Stimulated activated memory B cell treated with anti-CD40 and anti-IgM and Interleukin-4, amounts not matched to agents 10 μg/mL and 1 μg/mL and 100 μg/mL, for 72 hours (primary cell): ENCODE data around the gene SEMA4G.
A peak's percentile ranks its signal among the peaks of the same experiment; 100 is the strongest.

Experiments used
- ATAC-seq: fragments of 150-1000 bp; cut with Tn5 transposase; 2 replicates; pipeline ENCODE4 v1.10.0; 2021
- H3K27ac Mint-ChIP-seq: one replicate; pipeline ENCODE4 v1.8.0; 2022; ENCODE audit warnings: mild to moderate bottlenecking, mixed read lengths
- H3K27me3 Mint-ChIP-seq: one replicate; pipeline ENCODE4 v1.8.0; 2022; ENCODE audit warnings: mixed read lengths
- H3K36me3 Mint-ChIP-seq: one replicate; pipeline ENCODE4 v1.8.0; 2022; ENCODE audit warnings: mixed read lengths
- H3K4me1 Mint-ChIP-seq: one replicate; pipeline ENCODE4 v1.8.0; 2022; ENCODE audit warnings: mixed read lengths
- H3K4me3 Mint-ChIP-seq: one replicate; pipeline ENCODE4 v1.8.0; 2022; ENCODE audit warnings: mild to moderate bottlenecking, moderate library complexity, mixed read lengths
- H3K9me3 Mint-ChIP-seq: one replicate; pipeline ENCODE4 v1.8.0; 2022; ENCODE audit warnings: mixed read lengths

The SEMA4G gene

DNA sequence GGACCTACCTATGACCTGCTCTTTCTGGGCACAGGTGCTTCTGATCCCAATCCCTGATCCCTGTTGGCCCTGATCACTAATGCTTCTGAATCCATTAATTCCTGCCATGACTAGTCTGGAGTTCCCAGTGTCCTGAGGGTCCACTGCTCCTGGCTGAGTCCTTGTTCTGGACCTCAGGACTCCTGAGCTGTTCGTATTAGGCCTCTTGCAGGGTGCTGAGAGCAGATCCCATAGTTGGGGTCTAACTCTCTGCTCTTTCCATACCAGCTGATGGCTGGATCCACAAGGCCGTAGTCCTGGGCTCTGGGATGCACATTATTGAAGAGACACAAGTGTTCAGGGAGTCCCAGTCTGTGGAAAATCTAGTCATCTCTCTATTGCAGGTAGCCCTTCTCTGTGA lies 11.0 kb downstream of the SEMA4G start:
- no peak for ATAC-seq
- H3K9me3 Mint-ChIP-seq = no peaks in the 10 kb centered on the region
- H3K36me3 Mint-ChIP-seq = peaks cover 50% of the 10 kb centered on the region

DNA sequence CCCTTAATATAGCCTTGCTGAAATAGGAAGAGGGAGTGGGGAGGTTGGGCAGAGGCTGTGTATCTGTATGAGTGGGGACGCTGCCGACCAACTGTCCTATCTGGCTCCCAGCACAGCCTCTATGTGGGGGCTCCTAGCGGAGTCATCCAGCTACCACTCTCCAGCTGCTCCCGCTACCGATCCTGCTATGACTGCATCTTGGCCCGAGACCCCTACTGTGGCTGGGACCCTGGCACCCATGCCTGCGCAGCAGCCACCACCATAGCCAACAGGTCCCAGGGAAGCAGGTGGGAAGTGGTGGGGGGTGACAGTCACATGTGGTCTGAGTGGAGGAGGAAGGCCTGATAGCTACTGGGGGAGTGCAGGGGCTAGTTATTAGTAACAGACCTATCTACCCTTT lies 11.4 kb downstream of the SEMA4G start:
- no peak for ATAC-seq
- Mint-ChIP-seq H3K4me1 (peaks cover 15% of the 10 kb centered on the region), H3K36me3 (peaks cover 50% of the 10 kb centered on the region), H3K9me3 (no peaks in the 10 kb centered on the region), H3K27me3 (no peaks in the 10 kb centered on the region), H3K27ac (no peak overlapping the region), H3K4me3 (no peak overlapping the region)

More for the DNA sequence above, 11.0 kb downstream of the SEMA4G start:
- Mint-ChIP-seq H3K27ac (no peak overlapping the region), H3K27me3 (no peaks in the 10 kb centered on the region), H3K4me3 (no peak overlapping the region), H3K4me1 (peaks cover 11% of the 10 kb centered on the region)

DNA sequence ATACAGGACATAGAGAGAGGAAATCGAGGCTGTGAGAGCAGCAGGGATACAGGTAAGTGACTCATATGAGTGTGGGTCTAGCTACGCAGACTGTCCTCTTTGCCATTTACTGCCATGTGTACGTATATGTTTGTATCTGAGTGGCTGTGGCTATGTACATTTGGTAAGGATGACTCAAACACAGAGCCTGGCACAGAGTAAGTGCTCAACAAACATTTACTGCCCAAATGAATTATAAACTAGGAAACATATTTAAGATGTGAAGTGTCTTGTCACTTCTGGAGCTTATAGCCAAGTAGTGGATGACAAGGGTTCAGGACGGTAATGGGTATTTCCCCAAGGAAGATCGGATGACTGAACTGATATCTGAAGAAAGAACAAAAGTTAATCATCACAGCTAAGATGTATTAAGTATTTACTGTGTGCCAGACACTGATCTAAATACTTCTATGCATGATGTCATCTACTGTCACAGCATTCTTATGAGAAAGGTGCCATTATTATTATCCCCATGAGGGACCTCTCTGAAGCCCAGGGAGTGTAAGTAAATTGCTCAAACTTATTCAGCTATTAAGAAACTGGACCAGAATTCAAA lies 12.0 kb downstream of the SEMA4G start:
- H3K27me3 Mint-ChIP-seq = no peaks in the 10 kb centered on the region

DNA sequence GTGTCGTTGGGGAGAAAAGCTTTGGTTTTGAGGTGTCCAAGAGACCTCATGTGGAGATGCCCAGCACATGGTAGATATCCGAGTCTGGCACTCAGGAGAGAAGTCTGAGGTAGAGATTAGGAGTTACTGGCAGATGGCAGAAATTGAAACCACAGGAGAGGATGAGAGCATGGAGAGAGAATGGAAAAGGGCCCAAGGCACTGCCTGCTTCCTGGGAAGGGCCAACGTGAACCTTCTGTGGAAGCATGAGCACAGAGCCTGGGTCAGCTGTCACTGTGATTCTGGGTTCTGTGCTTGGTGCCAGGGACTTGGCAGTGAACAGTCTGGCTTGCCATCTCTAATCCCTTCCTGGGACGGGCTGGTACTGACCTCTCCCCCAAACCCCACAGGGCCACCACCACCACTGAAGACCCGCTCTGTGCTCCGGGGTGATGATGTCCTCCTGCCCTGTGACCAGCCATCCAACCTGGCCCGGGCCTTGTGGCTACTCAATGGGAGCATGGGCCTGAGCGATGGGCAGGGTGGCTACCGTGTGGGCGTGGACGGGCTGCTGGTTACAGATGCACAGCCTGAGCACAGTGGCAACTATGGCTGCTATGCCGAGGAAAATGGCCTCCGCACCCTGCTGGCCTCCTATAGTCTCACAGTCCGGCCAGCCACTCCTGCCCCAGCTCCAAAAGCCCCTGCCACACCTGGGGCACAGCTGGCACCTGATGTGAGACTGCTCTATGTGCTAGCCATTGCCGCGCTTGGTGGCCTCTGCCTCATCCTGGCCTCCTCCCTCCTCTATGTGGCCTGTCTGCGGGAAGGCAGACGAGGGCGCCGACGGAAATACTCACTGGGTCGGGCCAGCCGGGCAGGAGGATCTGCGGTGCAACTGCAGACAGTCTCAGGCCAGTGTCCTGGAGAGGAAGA lies 13.9 kb downstream of the SEMA4G start:
- no peak overlapping the region for H3K27ac Mint-ChIP-seq
- peaks cover 29% of the 10 kb centered on the region for H3K4me1 Mint-ChIP-seq
- no peak for ATAC-seq
- no peaks in the 10 kb centered on the region for H3K9me3 Mint-ChIP-seq
- no peak overlapping the region for H3K4me3 Mint-ChIP-seq
- no peaks in the 10 kb centered on the region for H3K27me3 Mint-ChIP-seq
- H3K36me3 Mint-ChIP-seq = peaks cover 52% of the 10 kb centered on the region

More for the DNA sequence above, 12.0 kb downstream of the SEMA4G start:
- H3K36me3 Mint-ChIP-seq = peaks cover 50% of the 10 kb centered on the region
- peaks cover 18% of the 10 kb centered on the region for H3K4me1 Mint-ChIP-seq
- no peak overlapping the region for H3K27ac Mint-ChIP-seq
- no peaks in the 10 kb centered on the region for H3K9me3 Mint-ChIP-seq
- no peak overlapping the region for H3K4me3 Mint-ChIP-seq
- no peak for ATAC-seq

DNA sequence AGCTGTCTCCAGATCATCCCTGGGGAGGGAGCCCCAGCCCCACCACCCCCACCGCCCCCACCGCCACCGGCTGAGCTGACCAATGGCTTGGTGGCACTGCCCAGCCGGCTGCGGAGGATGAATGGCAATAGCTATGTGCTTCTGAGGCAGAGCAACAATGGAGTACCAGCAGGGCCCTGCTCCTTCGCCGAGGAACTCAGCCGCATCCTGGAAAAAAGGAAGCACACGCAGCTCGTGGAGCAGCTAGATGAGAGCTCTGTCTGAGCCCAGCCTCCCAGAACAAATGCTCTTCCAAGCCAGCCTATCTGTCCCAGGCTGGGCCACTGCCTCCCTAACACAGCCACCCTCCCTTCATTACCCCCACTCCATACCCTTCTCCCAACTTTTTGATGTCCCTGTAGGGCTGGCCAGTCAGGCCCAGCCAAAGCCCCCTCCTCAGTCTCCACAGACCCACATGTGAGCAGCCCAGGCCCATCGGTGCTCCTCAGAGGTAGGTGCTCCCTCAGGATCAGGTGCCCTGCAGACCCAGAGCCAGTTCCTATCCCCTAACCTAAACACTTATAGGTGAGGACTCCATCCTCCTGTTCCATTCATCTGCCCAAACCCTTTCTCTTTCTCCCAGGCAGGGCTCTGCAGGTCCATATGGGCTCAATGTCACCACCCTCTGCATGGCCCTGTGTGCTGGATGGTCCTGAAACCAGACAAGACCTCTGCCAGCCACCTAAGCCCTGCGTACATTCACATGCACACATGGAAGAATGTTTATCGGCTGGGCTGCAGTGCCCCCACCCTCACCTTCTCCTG lies 14.8 kb downstream of the SEMA4G start:
- Mint-ChIP-seq H3K9me3 (no peaks in the 10 kb centered on the region), H3K27ac (no peak overlapping the region)

DNA sequence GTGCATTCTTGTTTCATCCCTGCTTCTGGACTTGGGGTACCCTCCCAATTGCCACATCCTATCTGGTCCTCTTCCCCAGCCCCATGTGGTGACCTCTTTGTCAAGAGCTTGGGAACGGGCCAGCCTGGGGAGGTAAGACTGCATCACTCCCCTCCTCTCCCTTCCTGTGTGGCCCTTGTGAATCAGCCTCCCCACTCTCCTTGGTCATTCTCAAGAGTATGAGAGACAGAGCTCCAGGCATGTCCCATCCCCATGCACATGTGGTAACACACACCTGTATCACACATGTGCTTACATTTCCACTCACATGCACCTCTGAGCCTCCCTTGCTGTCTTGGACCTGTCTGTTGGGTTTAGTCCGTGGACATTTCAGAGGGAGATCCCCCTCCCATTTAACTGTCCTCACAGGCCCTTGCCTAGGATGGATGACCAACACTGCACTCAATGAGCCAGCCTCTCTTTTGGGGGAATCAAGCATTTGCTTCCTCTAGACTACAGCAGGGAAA lies 15.4 kb downstream of the SEMA4G start:
- Mint-ChIP-seq H3K9me3 (no peaks in the 10 kb centered on the region), H3K36me3 (peaks cover 48% of the 10 kb centered on the region), H3K4me3 (no peak overlapping the region)

More for the DNA sequence above, 14.8 kb downstream of the SEMA4G start:
- no peak for ATAC-seq
- Mint-ChIP-seq H3K36me3 (peaks cover 50% of the 10 kb centered on the region), H3K4me3 (no peak overlapping the region), H3K27me3 (no peaks in the 10 kb centered on the region), H3K4me1 (peaks cover 29% of the 10 kb centered on the region)

DNA sequence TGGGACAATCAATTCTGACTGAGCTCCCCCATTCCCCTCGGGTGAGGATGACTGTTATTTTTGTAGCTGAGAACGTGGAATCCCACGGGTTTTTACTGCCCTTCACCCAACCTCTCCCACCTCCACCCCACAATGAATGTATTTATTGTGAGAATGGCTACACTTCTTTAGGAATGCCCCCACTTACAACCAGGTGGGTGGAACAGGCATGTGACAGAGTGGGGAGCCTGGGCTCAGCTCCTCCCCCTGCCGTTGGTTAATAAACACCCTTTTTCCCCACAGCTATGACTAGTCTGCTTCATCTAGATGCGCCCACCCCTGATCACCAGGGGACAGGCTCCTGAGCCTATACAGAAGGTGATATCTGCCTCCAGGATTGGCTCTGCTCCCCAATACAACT lies 16.0 kb downstream of the SEMA4G start:
- ATAC-seq = no peak
- Mint-ChIP-seq H3K27me3 (no peaks in the 10 kb centered on the region), H3K4me3 (no peak overlapping the region), H3K27ac (no peak overlapping the region), H3K9me3 (no peaks in the 10 kb centered on the region), H3K4me1 (peaks cover 31% of the 10 kb centered on the region), H3K36me3 (peaks cover 46% of the 10 kb centered on the region)

More for the DNA sequence above, 15.4 kb downstream of the SEMA4G start:
- Mint-ChIP-seq H3K4me1 (peaks cover 29% of the 10 kb centered on the region), H3K27ac (no peak overlapping the region), H3K27me3 (no peaks in the 10 kb centered on the region)
- ATAC-seq = no peak

DNA sequence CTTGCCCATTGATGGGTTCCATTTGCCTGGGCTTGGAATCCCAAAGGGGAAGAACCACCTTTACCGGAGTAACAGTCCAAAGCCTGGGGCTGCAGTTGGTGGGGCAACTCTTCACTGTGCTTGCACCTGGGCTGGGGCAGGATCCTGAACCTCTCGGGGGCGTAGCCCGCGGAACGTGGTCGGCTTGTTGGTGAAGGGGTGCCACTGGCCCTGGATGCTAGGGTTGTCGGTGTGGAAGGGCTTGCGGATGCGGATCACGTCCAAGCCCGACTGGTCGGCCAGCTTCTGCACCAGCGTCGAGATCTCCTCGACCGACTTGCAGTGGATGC lies 17.3 kb downstream of the SEMA4G start:
- H3K36me3 Mint-ChIP-seq = peaks cover 49% of the 10 kb centered on the region
- no peaks in the 10 kb centered on the region for H3K27me3 Mint-ChIP-seq
- ATAC-seq = no peak
- no peaks in the 10 kb centered on the region for H3K9me3 Mint-ChIP-seq
- H3K4me3 Mint-ChIP-seq = peak overlapping the region; percentile 92
- H3K4me1 Mint-ChIP-seq = peaks cover 41% of the 10 kb centered on the region
- peak overlapping the region; percentile 87 for H3K27ac Mint-ChIP-seq

DNA sequence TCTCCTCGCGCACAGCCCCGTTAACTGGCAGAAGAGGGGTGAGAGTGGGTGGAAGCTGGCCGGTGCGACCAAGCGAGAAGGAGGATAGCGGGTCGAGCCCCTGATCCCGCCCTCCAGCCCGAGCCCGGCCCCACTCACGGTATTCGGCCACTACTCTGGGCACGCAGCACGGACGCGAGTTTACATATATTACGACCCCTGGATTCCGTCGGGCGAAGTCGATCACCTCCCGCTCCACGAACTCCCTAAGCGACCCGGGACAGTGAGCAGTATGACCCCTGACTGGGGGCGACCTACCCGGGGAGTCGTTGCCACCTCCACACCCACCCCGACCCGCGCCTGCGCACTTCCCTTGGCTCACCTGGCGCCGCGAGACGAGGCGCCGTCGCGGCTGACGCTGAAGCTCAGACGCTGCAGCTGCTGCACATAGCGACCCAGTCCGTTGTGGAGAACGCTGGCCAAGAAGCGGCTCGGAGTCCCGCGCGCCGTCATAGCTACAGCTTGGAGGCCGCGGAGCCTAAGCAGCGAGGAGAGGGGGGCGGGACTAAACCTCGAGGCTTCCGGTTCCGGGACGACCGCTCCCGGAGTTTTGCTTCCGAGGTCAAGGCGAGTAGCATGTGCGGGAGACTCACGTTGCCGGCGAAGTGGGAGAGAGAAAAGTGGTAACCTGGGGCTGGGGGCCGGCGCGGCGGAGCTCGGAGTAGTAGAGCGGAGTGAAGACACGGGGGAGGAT lies 17.8 kb downstream of the SEMA4G start, which contains the start of the genes MRPL43 and TWNK:
Gene MRPL43, minus strand, starts transcription at position 546 of the 733 bp plus-strand sequence. Its CDS starts 54 bp downstream, at position 492.
Gene TWNK, plus strand, starts transcription at position 592 of the 733 bp plus-strand sequence. CDS start 668 bp downstream, outside the sequence.
- ATAC-seq = peak; percentile 95
- Mint-ChIP-seq H3K27me3 (no peaks in the 10 kb centered on the region), H3K4me1 (peaks cover 41% of the 10 kb centered on the region), H3K36me3 (peaks cover 46% of the 10 kb centered on the region), H3K9me3 (no peaks in the 10 kb centered on the region), H3K4me3 (peak within 1 kb of the TSS; percentile 92), H3K27ac (peak within 1 kb of the TSS; percentile 87)

DNA sequence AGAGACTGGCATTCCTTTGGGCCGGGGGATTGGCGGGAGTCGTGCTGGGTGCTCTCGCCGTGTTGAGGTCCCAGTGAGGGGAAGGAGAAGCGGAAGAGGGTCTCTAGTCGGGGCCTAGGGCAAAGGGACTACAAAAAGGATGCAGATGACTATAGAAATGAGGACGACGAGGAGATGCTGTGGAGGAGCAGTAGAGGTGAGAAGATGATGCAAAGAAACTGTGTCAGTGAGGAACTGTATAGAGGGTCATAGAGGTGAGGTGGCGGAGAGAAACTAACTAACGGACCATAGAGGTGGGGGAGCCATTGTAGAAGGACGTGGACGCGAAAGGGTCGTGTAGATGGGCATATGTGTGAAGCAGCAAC lies 18.4 kb downstream of the SEMA4G start:
- Mint-ChIP-seq H3K27ac (peak overlapping the region; percentile 87), H3K4me3 (peak overlapping the region; percentile 92), H3K4me1 (peaks cover 41% of the 10 kb centered on the region), H3K36me3 (peaks cover 40% of the 10 kb centered on the region), H3K9me3 (no peaks in the 10 kb centered on the region), H3K27me3 (no peaks in the 10 kb centered on the region)
- ATAC-seq = no peak

DNA sequence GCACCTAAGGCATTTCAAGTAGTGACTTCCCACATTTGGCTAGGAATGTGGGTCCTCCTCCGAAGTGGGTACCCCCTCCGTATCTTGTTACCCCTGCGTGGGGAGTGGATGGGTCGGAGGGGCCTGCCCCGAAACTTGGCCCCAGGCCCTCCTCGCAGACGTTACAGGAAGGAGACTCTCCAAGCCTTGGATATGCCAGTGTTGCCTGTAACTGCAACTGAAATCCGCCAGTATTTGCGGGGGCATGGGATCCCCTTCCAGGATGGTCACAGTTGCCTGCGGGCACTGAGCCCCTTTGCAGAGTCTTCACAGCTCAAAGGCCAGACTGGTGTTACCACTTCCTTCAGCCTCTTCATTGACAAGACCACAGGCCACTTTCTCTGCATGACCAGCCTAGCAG lies 18.9 kb downstream of the SEMA4G start:
- H3K9me3 Mint-ChIP-seq = no peaks in the 10 kb centered on the region
- no peak for ATAC-seq
- H3K4me1 Mint-ChIP-seq = peaks cover 41% of the 10 kb centered on the region
- peaks cover 41% of the 10 kb centered on the region for H3K36me3 Mint-ChIP-seq
- peak overlapping the region; percentile 92 for H3K4me3 Mint-ChIP-seq
- H3K27me3 Mint-ChIP-seq = no peaks in the 10 kb centered on the region
- peak overlapping the region; percentile 87 for H3K27ac Mint-ChIP-seq

DNA sequence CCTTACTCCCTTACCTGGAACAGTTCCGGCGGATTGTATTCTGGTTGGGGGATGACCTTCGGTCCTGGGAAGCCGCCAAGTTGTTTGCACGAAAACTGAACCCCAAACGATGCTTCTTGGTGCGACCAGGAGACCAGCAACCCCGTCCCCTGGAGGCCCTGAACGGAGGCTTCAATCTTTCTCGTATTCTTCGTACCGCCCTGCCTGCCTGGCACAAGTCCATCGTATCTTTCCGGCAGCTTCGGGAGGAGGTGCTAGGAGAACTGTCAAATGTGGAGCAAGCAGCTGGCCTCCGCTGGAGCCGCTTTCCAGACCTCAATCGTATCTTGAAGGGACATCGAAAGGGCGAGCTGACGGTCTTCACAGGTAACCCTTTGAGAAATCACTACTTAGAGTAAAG lies 19.8 kb downstream of the SEMA4G start:
- Mint-ChIP-seq H3K27ac (no peak overlapping the region), H3K4me1 (peaks cover 40% of the 10 kb centered on the region), H3K36me3 (peaks cover 40% of the 10 kb centered on the region), H3K4me3 (no peak overlapping the region), H3K27me3 (no peaks in the 10 kb centered on the region), H3K9me3 (no peaks in the 10 kb centered on the region)
- ATAC-seq = no peak

DNA sequence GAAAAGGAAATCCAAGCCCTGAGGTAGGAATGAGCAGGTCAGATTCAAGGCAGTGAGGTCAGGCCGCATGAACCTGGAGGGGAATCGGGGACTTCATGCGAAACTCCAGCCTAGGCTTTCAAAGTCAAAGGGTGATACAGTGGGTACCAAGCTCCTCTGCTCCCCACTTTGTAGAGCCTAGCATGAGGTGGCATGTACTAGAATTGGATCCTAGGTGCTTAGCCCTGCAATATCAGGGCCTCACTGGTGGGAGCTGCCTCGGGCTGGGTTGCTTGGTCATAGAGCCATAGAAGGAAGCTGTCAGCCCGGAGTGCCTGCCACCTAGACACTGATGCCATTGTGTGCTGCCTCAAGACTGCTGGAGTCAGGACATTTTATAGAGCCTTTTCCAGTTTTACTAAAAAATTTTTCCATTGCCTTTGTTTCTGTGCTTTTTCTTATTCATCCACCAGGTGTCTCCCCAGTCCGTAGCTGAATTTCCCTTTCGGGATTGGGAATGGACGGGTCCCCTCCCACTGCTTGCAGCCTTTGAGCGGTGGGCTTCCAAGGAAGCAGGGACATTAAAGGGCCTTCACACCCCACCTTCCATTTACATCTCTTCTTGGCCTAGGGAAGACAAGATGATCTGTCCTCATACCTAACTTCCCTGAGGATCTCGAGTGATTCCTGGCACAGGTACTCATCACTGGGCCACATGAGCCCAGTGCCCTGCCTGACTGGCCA lies 24.8 kb downstream of the SEMA4G start:
- Mint-ChIP-seq H3K4me1 (peaks cover 32% of the 10 kb centered on the region), H3K36me3 (peaks cover 32% of the 10 kb centered on the region), H3K9me3 (no peaks in the 10 kb centered on the region), H3K27ac (peak overlapping the region; percentile 63), H3K4me3 (no peak overlapping the region), H3K27me3 (no peaks in the 10 kb centered on the region)
- no peak for ATAC-seq

DNA sequence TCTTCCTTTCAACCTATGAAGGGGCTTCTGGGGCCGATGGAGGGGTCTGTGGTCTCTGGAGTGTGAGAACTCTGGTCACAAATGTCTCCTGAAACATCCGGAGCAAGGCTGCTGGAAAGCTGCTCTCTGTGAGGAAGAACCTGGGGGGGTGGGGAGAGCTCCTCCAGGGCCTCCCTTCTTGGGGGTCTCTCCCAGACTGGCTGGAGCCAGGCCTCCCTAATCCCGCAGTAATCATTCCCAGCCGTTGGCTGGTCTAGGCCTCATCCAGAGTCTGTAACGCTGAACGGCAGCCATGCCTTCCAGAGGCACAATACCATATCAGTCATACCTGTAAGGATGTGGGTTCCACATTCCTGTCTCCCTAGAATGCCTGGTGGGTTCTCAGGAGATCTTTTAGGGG lies 25.9 kb downstream of the SEMA4G start:
- peaks cover 32% of the 10 kb centered on the region for H3K4me1 Mint-ChIP-seq

More for the DNA sequence above, 25.9 kb downstream of the SEMA4G start:
- no peak for ATAC-seq
- Mint-ChIP-seq H3K27ac (peak overlapping the region; percentile 76), H3K36me3 (peaks cover 32% of the 10 kb centered on the region), H3K27me3 (no peaks in the 10 kb centered on the region), H3K9me3 (no peaks in the 10 kb centered on the region), H3K4me3 (no peak overlapping the region)
